Endodermal cell (in vitro differentiated cells): Measurements from ENCODE around the gene PAPOLA. TPM values are rescaled to one million over a fixed set of nuclear protein-coding genes. Genes with fewer than 3 reads are reported as not detected.
"Not testable (repeated sequence)": the region's sequence is repeated elsewhere in the genome, so short reads cannot be mapped to it uniquely, and the experiment has no call there.

ENCODE experiments used
- DNase-seq: peaks from one replicate; pipeline ENCODE4 v3.0.0-alpha.2; 2017
- H3K27ac ChIP-seq: 2 replicates; pipeline ENCODE4 v1.5.1; 2013; ENCODE audit warnings: mild to moderate bottlenecking, low read depth, low read length, moderate library complexity
- H3K27me3 ChIP-seq: 2 replicates; pipeline ENCODE4 v1.6.1; 2013; ENCODE audit warnings: mild to moderate bottlenecking, low read length, moderate library complexity; ENCODE audit not compliant: insufficient read depth, control insufficient read depth, poor library complexity, severe bottlenecking
- H3K36me3 ChIP-seq: 2 replicates; pipeline ENCODE4 v1.7.0; 2013; ENCODE audit warnings: mild to moderate bottlenecking, low read length, moderate library complexity; ENCODE audit not compliant: control insufficient read depth, insufficient read depth
- H3K4me1 ChIP-seq: one replicate; pipeline ENCODE4 v1.7.0; 2013; ENCODE audit warnings: low read length; ENCODE audit not compliant: control insufficient read depth, insufficient read depth
- H3K4me3 ChIP-seq: 2 replicates; pipeline ENCODE4 v1.5.1; 2013; ENCODE audit warnings: mild to moderate bottlenecking, low read length, moderate library complexity
- H3K9ac ChIP-seq: 2 replicates; pipeline ENCODE4 v1.6.1; 2013; ENCODE audit warnings: mild to moderate bottlenecking, low read length, moderate library complexity; ENCODE audit not compliant: poor library complexity, severe bottlenecking; ENCODE audit errors: extremely low read depth
- H3K9me3 ChIP-seq: 2 replicates; pipeline ENCODE4 v1.6.1; 2013; ENCODE audit warnings: mild to moderate bottlenecking, low read length, moderate library complexity; ENCODE audit not compliant: control insufficient read depth
- H3K27ac Mint-ChIP-seq: 2 replicates; pipeline ENCODE4 v1.8.0; 2020; ENCODE audit warnings: mixed read lengths
- H3K27me3 Mint-ChIP-seq: 2 replicates; pipeline ENCODE4 v1.8.0; 2021; ENCODE audit warnings: mild to moderate bottlenecking, mixed read lengths; ENCODE audit not compliant: insufficient read depth
- H3K36me3 Mint-ChIP-seq: 2 replicates; pipeline ENCODE4 v1.8.0; 2020; ENCODE audit warnings: low read depth, mixed read lengths
- H3K4me1 Mint-ChIP-seq: 2 replicates; pipeline ENCODE4 v1.8.0; 2020; ENCODE audit warnings: mixed read lengths
- H3K4me3 Mint-ChIP-seq: 2 replicates; pipeline ENCODE4 v1.8.0; 2020; ENCODE audit warnings: mild to moderate bottlenecking, moderate library complexity, mixed read lengths
- H3K9me3 Mint-ChIP-seq: 2 replicates; pipeline ENCODE4 v1.8.0; 2020; ENCODE audit warnings: mild to moderate bottlenecking, mixed read lengths
- WGBS, 2 experiments: methylation state at CpG; one replicate each; pipeline versions ENCODE4 v1.1.5 to v1.1.7; 2013; ENCODE audit warnings: missing lambda C conversion rate in 2 of 2, mixed read lengths in 1 of 2; ENCODE audit not compliant: insufficient coverage in 1 of 2, insufficient read length in 1 of 2; 5-methylcytosine and 5-hydroxymethylcytosine counted together
- total RNA-seq, 2 donors: library from RNA; stranded (reverse); fragmentation: NEBNext Ultra II Directional in 1 of 2; extraction: Animal tissue kit (Norgen Biotek cat#: 25700) in 1 of 2; gene quantifications; 2 replicates in 1 of 2; 3 replicates in 1 of 2; pipeline ENCODE4 v1.2.1, GENCODE V29; 2021
- TF ChIP-seq, protein P1 (sequence below): fragments of 200-600 bp; sonication (generic); conservative IDR thresholded peaks from 2 replicates; pipeline ENCODE4 v1.5.0; 2021; ENCODE audit warnings: antibody characterized with exemption, mild to moderate bottlenecking

The PAPOLA gene
- total RNA-seq, 2 donors from 2014 or later = 218 to 225 TPM

DNA sequence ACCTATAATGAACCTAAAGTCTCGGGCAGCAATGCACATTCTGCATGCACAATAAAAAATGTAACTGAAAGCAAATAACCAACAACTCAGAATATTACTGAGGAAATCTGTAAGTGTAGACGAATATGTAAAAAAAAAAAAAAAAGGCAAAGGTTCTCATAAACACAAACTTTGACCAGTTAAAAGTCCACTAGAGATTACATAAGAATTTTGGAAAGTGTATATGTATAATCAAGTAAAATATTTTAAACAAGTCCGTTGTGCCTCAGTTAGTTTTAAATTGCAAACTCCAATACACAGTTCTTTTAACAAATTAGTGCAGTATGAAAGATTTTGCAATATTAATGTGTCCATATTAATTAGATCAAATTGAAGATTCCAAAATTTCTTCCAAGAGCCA is 35.3 kb upstream of the PAPOLA start:
- H3K4me3 Mint-ChIP-seq = no peak overlapping the region

DNA sequence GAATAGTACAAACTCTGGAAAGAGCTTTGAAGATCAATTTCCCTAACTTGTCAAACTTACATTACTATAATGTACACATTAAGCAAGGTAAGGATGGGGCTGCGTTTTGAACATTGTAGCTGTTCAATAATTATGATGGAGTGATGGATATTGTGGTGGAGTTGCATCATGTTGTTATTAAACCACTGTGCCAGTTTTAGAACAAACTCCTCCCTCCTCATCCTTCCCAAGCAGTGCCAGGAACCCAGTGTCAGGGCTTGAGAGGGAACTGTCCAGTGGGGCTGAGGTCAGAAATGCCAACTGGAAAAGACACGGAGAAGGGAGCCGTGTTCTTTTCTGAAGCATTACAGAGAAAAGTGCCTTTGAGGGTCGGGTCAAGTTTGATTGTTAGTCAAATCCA is 31.9 kb upstream of the PAPOLA start:
- Histone ChIP-seq H3K27ac (no peak overlapping the region), H3K27me3 (no peaks in the 10 kb centered on the region), H3K9ac (no peak overlapping the region), H3K4me1 (peaks cover 12% of the 10 kb centered on the region), H3K36me3 (no peaks in the 10 kb centered on the region), H3K9me3 (no peaks in the 10 kb centered on the region), H3K4me3 (no peak overlapping the region)
- Mint-ChIP-seq H3K36me3 (no peaks in the 10 kb centered on the region), H3K27me3 (no peaks in the 10 kb centered on the region), H3K4me3 (no peak overlapping the region), H3K27ac (no peak overlapping the region), H3K9me3 (no peaks in the 10 kb centered on the region), H3K4me1 (peaks cover 28% of the 10 kb centered on the region)
- DNase-seq = no peak
- TF ChIP-seq, protein P1, sequence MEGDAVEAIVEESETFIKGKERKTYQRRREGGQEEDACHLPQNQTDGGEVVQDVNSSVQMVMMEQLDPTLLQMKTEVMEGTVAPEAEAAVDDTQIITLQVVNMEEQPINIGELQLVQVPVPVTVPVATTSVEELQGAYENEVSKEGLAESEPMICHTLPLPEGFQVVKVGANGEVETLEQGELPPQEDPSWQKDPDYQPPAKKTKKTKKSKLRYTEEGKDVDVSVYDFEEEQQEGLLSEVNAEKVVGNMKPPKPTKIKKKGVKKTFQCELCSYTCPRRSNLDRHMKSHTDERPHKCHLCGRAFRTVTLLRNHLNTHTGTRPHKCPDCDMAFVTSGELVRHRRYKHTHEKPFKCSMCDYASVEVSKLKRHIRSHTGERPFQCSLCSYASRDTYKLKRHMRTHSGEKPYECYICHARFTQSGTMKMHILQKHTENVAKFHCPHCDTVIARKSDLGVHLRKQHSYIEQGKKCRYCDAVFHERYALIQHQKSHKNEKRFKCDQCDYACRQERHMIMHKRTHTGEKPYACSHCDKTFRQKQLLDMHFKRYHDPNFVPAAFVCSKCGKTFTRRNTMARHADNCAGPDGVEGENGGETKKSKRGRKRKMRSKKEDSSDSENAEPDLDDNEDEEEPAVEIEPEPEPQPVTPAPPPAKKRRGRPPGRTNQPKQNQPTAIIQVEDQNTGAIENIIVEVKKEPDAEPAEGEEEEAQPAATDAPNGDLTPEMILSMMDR = no peak
- WGBS, 2 experiments = 80% methylated on average over 3 of the region's 4 CpGs; no CpG with 5 or more reads in 1 of the 2 experiments

More for the DNA sequence above, 35.3 kb upstream of the PAPOLA start:
- Mint-ChIP-seq H3K27ac (no peak overlapping the region), H3K36me3 (no peaks in the 10 kb centered on the region), H3K9me3 (no peaks in the 10 kb centered on the region), H3K27me3 (no peaks in the 10 kb centered on the region), H3K4me1 (peaks cover 20% of the 10 kb centered on the region)
- H3K27ac ChIP-seq = no peak overlapping the region
- no peak for DNase-seq
- no peaks in the 10 kb centered on the region for H3K9me3 ChIP-seq
- TF ChIP-seq, protein P1 = no peak
- no peaks in the 10 kb centered on the region for H3K27me3 ChIP-seq
- no peak overlapping the region for H3K4me3 ChIP-seq
- H3K4me1 ChIP-seq = no peaks in the 10 kb centered on the region
- 100% methylated on average over 1 of the region's 3 CpGs; no CpG with 5 or more reads in 1 of the 2 experiments for WGBS, 2 experiments
- H3K9ac ChIP-seq = no peak overlapping the region
- no peaks in the 10 kb centered on the region for H3K36me3 ChIP-seq

DNA sequence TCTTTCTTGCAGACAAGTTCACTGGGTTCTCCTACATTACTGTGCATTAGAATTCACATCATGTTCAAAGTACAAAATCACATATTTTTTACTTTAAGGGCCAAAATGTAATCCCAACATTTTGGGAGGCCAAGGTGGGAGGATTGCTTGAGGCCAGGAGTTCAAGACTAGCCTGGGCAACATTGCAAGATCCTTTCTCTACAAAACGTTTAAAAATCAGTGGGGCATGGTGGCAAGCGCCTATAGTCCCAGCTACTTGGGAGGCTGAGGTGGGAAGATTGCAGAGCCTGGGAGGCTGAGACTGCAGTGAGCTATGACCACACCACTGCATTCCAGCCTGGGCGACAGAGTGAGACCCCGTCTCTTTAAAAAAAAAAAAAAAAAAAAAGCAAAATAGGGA is 31.2 kb upstream of the PAPOLA start:
- not testable (repeated sequence) for H3K27ac Mint-ChIP-seq, H3K4me3 Mint-ChIP-seq, DNase-seq, H3K36me3 Mint-ChIP-seq, H3K9me3 Mint-ChIP-seq, H3K27ac ChIP-seq, H3K27me3 Mint-ChIP-seq, H3K9me3 ChIP-seq, H3K27me3 ChIP-seq, H3K36me3 ChIP-seq, H3K9ac ChIP-seq, H3K4me3 ChIP-seq
- H3K4me1 Mint-ChIP-seq = peaks cover 30% of the 10 kb centered on the region
- 79 to 97% methylated on average over 2 to 4 of the region's 4 CpGs for WGBS, 2 experiments
- peaks cover 12% of the 10 kb centered on the region for H3K4me1 ChIP-seq

DNA sequence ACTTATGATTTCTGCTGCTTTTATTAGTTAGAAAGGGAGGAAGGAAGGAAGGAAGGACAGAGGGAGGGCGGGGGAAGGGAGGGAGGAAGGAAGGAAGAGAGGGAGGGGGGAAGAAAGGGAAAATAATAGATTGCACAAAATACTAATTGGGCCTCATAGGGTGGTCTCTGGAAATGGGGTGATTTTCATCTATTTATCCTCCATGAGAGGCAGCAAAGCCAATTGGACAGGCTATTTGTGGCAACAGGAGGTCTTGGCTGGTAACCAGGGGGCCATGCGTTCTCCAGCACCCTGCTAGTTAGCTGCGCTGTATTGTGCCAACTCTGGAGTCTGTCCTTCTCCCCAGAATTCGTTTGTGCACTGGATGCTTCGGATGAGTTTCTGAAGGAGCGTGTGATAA is 24.1 kb upstream of the PAPOLA start:
- H3K9me3 ChIP-seq = no peaks in the 10 kb centered on the region
- Mint-ChIP-seq H3K9me3 (no peaks in the 10 kb centered on the region), H3K27ac (no peak overlapping the region), H3K27me3 (no peaks in the 10 kb centered on the region), H3K4me3 (no peak overlapping the region), H3K36me3 (no peaks in the 10 kb centered on the region), H3K4me1 (peaks cover 20% of the 10 kb centered on the region)
- H3K4me1 ChIP-seq = peaks cover 12% of the 10 kb centered on the region
- no peak overlapping the region for H3K27ac ChIP-seq
- TF ChIP-seq, protein P1 = no peak
- H3K4me3 ChIP-seq = no peak overlapping the region
- H3K9ac ChIP-seq = no peak overlapping the region
- H3K36me3 ChIP-seq = no peaks in the 10 kb centered on the region
- WGBS, 2 experiments = 89 to 100% methylated on average over 5 to 6 of the region's 6 CpGs
- no peak for DNase-seq
- H3K27me3 ChIP-seq = no peaks in the 10 kb centered on the region
